Stimulated activated CD8-positive, alpha-beta memory T cell treated with anti-CD3 and anti-CD28 coated beads, Interleukin-15, amount 100 ng/mL, for 4 hours (primary cell): ENCODE measurements around the gene TM4SF1.
"Not testable (repeated sequence)": the region's sequence is repeated elsewhere in the genome, so short reads cannot be mapped to it uniquely, and the experiment has no call there.

Experiments used
- DNase-seq, 2 donors: peaks; one replicate each; pipeline ENCODE4 v3.0.0-alpha.2; 2020; ENCODE audit warnings: low read depth in 2 of 2

The TM4SF1 gene

DNA sequence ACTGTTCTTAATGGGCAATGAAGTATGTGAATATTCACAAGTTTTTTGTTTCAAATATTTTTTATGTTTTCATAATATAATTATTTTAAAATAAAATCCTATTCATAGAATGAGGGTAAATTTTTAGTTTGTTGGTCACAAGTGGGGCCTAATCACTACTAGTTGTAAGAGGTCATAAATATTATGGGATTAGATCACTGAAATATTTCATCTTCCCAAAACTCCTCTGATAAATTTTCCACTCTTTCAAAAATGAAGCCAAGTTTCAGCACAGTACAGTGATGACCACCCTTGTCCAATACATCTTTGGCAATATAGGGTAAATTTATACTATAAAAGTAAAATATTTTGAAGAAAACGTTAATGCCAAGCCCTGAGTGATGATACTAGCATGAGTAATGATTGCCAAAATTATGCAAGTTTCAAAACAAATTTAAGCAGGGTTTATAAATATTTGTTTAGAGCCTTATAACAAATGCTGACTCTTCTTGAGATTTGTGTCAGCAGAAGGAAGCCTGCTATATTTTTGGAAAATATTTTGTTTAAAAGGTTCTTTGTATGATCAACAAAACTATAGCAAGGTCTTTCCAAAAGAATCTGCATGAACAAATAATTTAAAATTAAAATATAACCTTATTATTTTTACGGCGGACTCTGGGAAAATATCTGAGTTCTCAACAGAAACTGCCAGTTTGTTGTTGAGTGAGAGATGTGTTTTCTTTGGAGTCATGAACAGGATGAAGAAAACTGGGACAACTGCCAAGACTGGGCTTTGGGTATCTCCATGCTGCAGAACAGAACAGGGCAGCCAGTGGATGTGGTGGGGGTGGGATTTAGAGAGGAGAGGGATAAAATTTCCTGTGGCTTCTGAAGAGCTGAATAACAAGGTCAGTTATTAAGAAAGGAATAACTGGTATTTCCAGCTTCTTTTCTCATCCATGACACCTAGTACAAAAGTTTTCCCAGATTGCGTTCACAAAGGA is 17.9 kb upstream of the TM4SF1 start:
- DNase-seq, result no peak

DNA sequence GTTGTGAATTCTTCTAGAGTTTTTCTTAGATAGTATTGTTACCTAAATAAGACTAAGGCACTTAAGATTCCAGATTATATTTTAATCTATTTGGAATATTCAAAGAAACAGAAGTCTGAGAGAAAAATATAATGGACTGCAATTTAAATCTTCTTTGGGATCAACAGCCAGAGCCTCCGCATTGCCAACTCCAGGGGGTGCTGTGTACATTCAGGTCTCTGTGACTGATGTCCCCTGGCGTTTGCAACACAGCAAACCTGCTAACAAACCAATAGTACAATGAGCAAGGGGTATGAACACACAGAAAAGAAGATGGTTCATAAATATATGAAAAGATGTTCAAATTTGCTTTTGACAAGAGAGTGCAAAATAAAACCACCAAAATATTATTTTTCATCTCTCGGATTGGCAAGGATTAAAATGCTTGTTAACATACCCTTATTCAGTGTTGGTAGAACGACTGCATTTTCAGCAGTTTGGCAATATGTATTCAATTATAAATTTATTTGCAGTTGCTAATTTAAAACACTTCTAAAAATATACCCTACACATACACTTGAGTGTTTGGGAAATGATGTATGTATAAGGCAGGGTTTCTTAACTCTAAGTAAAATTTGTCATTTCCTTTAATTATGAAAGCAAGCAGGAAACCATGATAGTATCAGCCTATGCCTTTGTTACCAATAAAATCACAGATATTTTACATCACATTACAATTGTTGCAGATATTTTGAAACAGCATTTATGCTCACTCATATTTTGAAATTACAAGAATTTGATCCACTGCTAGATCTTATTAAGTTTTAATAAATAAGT is 16.1 kb upstream of the TM4SF1 start:
- no peak for DNase-seq

DNA sequence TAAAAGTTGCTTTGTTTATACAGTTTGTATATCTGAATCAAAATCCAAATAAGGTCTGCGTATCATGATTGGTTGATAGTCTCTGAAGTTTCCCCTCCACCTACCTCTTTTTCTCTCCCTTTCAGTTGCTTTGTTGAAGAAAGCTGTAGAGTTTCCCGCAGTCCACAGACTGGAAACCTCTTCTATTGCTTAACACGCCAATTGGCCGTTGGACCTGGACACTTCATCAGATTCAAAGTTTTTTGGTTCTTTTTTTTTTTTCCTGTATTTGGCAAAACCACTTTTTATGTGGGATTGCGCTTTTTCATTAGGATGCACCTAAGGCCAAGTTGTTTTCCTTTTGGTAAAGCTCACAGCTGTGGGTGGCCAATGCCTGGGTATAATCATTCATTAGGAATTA is 14.5 kb upstream of the TM4SF1 start:
- no peak for DNase-seq

DNA sequence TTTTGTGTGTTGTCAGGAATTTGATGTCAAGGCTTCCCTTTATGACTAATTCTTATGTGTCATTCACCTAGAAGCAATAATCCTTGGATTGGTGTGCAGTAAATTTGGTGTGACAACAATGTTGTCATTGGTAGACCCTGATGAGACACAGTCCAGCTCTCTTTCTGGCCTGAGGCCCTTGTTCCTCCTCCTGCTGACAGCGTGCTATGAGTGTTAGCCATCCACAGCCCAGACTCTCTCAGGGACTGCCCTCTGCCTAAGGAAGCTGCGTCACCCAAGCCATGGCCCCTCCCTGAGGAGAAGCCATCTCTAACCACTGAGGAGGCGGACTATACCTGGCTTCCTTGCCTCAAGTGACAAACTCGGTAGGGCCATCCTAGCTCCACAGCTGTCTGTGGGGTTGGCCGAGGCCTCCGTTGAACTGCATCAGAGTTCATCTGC is 13.3 kb upstream of the TM4SF1 start:
- DNase-seq, result no peak

DNA sequence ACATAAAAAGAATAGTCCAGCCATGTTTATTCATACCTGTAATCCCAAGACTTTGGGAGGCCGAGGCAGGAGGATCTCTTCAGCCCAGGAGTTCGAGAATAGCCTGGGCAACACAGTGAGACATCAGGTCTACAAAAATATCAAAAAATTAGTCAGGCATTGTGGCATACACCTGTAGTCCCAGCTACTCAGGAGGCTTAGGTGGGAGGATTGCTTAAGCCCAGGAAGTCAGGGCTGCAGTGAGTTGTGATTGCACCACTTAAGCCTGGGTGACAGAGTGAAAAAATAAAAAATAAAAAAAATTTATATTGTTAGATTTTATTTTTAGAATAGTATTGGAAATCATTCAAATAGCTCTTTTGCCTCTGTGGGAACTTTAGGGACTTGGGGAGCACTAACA is 12.8 kb upstream of the TM4SF1 start:
- DNase-seq, result no peak

DNA sequence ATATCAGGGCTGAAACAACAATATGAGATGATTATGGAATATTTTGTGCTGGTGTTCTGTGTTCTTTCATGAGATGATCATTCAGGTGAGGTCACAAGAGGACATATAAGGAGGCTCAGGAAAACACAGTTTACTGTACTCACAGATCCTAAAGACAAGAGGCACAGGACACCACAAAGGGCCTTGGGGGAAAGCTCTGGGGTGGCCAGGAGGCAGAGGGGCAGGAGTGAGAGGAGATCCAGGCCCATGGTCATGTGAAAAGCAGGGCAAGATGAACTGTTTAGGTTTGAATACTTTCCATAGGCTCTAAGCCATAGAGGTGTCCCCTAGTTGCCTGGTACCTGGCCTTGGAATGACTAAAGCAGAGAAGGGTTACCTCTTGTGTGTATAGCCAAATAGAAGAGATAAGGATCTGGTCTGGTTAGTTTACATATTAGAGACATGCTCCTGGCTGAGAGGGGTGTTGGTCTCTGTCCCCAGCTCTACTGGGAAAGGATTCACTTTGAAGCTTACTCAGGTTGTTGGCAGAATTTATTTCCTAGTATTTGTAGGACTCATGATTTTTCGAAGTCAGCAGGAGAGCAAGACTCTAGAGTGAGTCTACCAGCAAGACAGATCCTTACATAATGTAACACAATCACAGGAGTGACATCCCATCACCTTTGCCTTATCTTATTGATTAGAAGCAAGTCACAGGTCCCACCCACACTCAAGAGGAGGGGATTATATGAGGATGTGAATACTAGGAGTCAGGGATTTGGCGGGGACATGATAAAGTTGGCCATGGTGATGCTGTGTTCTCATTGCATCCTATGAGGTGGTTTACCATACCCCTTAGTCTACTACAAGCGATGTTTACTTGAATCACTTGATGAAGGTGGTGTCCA is 11.3 kb upstream of the TM4SF1 start:
- no peak for DNase-seq

DNA sequence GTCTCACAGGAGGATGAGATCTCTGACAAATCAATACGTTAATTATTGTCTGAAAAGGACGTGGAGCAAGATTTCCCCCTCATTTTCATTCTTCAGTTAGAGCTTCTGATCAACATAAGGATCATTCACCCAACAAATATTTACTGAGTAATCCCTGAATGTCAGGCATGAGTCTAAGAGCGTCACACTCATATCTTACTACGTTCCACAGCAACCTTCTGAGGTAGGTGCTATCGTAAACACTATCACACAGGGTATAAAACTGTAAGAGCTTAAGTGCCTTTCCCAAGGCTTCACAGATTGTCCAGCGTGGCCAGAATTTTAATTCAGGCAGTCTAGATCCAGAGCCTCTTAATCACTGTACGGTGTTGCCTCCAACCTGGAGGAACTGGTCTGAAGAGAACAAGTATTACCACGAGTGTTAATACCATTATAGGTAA is 10.6 kb upstream of the TM4SF1 start:
- DNase-seq, result no peak

DNA sequence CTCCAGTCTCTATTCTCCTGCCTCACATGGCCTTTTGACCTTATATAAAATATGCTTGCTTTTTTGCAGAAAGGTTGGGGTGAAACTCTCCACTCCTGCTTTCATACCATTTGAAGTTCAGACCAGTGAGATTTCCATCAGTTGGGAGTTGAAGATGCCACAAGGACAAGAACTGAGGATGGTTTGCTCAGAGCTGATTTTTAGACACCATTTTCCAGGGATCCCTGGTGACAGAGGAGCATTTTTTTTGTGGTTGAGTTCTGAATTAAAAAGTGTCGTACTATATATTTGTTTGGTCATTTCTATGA is 8.8 kb upstream of the TM4SF1 start:
- no peak for DNase-seq

DNA sequence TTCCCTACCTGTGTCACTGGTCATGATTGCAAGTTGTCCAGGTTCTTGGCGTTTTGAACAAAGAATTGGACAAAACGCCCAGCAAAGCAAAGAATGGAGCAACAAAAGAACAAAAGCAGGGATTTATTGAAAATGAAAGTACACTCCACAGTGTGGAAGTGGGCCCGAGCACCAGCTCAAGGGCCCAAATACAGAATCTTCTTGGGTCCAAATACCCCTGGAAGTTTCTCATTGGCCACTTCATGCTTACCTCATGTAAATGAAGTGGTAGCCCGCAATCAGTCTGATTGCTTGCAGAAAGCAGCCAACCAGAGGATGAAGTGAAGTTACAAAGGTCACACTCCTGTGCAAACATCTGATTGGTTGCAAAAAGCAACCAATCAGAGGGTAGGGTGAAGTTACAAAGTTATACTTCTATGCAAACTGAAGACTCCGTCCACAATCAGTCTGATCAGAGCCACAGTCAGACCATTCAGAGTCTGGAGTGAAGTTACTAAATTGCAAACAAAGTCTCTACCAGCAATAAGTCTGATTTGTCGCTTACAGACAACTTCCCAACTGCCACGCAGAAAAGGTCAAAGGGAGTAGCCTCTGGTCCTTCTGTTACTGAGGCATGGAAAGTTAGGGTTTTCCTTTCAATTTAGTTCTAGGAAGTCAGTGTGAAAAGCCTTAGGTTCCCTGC is 8.3 kb upstream of the TM4SF1 start:
- no peak for DNase-seq

DNA sequence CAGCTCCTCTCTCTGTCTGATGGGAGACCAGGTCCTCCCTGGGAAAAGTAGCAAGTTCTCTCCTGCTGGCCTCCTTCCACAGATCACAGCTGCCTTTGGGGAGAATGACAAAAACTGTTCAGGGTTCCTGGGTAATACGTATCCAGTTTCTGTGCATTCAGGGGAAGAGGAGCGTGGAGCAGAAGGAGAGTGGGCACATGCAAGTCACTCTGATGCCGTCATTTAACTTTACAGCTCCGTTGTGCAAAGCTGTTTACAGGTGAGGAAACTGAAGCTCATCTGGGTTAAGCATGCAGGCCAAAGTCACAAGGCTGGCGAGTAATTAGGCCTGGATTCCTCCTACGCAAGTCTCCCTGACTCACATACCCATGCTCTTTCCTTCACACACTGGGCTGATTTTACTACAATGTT is 7.5 kb upstream of the TM4SF1 start:
- no peak for DNase-seq

DNA sequence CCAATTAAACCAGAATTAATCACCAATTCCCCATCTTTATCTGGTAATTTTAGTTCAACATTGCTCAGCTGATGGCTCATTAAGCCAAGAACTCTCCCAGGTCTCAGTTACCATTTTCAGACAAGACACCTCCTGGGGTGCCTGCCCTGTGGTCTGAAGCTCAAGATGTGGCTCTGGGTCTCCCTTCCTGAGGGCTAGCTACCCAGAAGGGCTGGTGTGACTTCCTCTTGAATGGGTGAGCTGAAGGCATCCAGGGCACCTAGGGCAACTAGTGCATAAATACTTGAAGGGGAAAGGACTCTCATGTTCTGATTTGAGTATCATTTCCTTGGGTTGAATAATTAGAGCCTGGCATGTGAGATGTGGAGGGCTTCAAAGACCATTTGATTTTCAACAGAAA is 6.7 kb upstream of the TM4SF1 start:
- no peak for DNase-seq

DNA sequence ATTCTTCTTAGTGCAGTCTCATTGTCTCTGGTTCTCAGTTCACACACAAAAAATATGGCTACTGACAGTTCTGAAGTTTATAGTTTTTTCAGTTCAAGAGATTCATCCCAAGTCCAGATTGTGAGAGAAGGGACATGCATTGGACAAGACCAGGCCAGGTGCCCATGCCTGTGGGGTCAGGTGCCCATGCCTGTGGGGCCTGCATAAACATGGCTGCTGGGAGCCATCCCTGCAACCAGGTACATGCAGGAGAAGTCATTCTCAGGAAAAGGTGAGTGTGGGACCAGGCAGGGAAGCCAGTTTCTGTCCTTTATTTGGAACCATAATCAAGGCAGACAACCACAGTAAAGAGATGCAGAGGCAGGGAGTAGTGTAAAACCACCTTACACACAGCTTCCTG is 6.3 kb upstream of the TM4SF1 start:
- no peak for DNase-seq

DNA sequence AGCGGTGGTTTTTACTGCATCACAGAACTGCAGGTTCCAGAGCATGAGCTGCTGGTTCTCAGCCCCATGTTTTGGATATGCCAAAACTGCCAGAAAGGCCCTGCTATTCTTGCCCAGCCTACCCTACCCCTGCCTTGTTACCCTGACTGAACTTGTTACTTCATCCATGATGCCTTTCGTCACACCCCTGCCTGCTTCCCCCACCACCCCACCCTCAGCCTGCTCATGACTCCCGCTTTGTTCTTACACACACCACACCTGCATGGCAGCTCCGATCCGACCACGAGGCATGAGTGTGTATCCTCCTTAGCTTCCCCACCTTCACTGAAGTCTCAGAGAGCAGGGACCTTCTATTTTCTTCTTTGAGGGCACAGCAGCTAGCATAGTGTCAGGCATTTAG is 5.1 kb upstream of the TM4SF1 start:
- no peak for DNase-seq

DNA sequence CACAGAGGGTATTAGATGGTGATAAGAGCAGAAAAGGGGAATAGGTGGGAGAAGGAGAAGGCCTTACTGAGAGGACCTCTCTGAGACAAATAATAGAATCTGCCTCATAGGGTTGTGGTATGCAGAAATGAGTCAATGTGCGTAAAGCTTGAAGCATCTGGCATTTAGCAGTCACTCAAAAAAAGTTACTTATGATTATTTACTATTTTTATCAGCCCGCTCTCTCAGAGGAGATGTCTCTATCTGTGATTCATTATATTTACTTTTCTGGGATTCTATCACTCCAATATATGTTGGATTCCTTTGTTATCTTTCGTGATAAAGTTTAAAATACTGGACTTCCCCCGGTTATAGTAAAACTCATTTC is 4.6 kb upstream of the TM4SF1 start:
- no peak for DNase-seq

DNA sequence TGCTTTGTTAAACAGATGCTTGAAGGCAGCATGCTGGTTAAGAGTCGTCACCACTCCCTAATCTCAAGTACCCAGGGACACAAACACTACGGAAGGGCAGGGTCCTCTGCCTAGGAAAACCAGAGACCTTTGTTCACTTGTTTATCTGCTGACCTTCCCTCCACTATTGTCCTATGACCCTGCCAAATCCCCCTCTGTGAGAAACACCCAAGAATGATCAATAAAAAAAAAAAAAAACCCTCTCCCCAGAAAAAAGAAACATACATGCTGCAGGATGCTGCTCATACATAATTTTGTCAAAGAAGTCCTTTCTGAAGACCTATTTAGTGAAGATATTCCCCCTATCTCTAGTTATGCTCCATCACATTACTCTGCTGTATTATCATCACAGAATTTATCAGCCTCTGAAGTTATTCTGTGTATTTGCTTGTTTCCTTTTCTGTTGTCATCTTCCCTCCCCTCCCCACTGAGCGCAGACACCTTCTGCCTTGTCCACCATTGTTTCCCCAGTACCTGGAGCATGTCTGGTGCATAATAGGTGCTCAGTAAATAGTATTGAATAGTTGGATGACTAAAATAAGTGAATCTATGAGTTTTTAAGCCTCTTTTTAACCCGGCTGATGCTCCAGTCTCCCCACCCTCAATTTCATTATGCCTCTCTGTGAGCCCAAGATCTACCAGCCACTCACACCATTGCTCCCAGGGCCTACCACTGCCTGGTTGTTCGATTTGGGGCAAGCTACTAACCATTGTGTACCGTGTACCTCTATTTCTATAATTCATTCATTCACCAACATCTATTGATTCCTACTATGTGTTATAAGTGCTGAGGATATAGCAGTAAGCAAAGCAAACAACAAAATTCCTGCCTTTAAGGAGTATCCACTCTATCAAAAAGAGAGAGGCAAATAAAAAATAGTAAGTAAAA is 4.0 kb upstream of the TM4SF1 start:
- DNase-seq, result no peak

DNA sequence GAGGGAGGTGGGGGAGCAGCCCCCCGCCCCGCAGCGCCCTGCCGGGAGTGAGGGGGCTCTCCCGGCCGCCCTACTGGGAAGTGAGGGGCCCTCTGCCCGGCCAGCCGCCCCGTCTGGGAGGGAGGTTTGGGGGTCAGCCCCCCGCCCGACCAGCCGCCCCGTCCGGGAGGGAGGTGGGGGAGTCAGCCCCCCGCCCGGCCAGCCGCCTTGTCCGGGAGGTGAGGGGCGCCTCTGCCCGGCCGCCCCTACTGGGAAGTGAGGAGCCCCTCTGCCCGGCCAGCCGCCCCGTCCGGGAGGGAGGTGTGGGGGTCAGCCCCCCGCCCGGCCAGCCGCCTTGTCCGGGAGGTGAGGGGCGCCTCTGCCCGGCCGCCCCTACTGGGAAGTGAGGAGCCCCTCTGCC is 2.8 kb upstream of the TM4SF1 start:
- DNase-seq, result not testable (repeated sequence)

DNA sequence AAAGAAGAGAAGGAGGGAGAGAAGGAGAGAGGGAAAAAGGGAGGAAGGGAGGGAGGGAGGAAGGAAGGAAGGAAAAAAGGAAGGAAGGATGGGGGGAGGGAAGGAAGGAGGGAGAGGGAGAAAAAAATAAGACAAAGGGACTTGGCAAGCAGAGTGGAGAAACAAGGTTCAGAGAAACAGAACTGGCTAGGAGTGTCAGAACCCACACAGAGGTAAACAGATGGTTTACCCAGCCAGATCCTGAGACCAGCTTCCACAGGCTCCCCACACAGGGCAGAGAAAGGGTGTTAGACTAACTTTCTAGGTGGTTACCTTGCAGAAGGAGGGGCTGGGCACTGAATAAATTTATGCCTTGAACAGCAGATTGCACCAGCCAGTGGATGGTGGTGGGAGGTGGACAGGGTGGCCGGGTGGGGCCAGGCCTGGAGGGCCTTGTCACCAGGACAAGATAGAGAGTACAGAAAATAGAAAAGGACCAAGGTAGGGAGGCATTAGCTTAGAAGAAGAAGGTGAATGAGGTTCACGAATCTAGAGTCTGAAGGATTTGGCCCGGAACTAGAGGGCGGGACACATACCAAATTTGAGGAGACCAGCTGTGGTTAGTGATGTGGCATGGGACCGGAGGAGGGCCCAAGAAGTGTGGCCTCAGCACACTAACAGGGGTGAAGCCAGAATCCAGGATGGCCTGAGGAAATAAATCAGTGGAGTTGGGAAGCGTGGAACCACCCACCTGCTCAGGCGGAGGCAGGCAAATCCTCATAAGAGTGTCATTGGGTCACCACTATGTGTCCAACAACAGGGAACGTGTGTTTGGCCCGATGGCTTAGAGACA is 1.2 kb upstream of the TM4SF1 start:
- no peak for DNase-seq

DNA sequence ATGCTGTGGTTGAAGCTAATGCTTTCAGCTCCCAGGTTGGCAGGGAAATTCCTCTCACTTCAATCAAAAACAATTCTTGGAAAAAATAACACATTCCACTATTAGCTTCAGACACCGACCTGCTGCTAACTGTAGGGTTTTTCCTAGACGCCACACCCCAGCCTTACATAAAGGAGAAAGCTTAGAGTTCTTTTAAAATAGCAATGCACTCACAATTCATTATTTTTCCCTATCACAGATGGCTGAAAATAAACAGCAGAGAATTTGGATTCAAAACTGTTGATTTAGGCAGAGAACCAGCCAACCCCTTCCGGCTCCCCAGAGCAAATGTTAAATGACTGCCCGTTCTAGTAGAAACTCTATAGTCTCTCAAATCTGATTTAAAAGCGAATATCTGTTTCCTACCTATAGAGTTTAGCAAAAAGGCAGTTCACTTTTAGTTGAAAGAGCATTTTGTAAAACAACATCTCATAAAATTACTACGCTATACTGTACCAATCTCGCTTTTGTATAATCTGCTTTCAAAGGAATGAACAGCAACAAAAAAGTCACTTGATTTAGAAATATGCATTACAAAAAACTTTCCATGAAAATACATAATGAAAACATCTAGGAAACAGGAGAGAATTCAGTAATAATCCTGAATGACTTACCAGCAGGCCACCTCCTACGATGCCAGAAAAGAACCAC is 586 bp downstream of the TM4SF1 start:
- no peak for DNase-seq
